ENCODE results near the gene GRIA1. TPM values are rescaled to one million over a fixed set of nuclear protein-coding genes. Genes with fewer than 3 reads are reported as not detected.

GRIA1 gene
- total RNA-seq, 3 donors from 2014 or later (not counting 1 experiment from before 2014, with no cell fraction given): not detected

GRCh38 chr5:153562189-153562588 is 71.7 kb downstream of the GRIA1 start:
- no peaks in the 10 kb centered on the region for H3K27me3 Mint-ChIP-seq (ENCODE audit: low read depth in 2 of 2)
- no peaks in the 10 kb centered on the region for H3K27me3 ChIP-seq (ENCODE audit: control insufficient read depth, insufficient read depth, low read length)
- no peak for TF ChIP-seq CTCF (IDR thresholded peaks at IDR 0.05)

GRCh38 chr5:153565822-153566221 is 75.4 kb downstream of the GRIA1 start:
- Mint-ChIP-seq H3K36me3 (no peaks in the 10 kb centered on the region), H3K27ac (no peak overlapping the region), H3K4me3 (no peak overlapping the region), H3K9me3 (peaks cover 3 to 10% of the 10 kb centered on the region in 2 donors), H3K4me1 (no peaks in the 10 kb centered on the region), H3K27me3 (ENCODE audit: low read depth in 2 of 2) (no peaks in the 10 kb centered on the region)
- no peaks in the 10 kb centered on the region for H3K4me1 ChIP-seq (ENCODE audit: control insufficient read depth, insufficient read depth, low read length)
- H3K27ac ChIP-seq (ENCODE audit: low read length): no peak overlapping the region
- 67% methylated on average over 1 of the region's 1 CpG for WGBS (ENCODE audit: insufficient coverage)
- H3K27me3 ChIP-seq (ENCODE audit: control insufficient read depth, insufficient read depth, low read length): no peaks in the 10 kb centered on the region
- DNase-seq: no peak
- H3K9me3 ChIP-seq (ENCODE audit: control insufficient read depth, insufficient read depth, low read length): no peaks in the 10 kb centered on the region
- no peak overlapping the region for H3K4me3 ChIP-seq (ENCODE audit: low read length)
- no peak for ATAC-seq
- TF ChIP-seq CTCF (IDR thresholded peaks at IDR 0.05): no peak
- intact Hi-C loops (cut with micrococcal nuclease): no loop called here
- H3K36me3 ChIP-seq (ENCODE audit: control insufficient read depth, insufficient read depth, low read length): no peaks in the 10 kb centered on the region

More at GRCh38 chr5:153562189-153562588, 71.7 kb downstream of the GRIA1 start:
- Histone ChIP-seq H3K4me1 (ENCODE audit: control insufficient read depth, insufficient read depth, low read length) (no peaks in the 10 kb centered on the region), H3K4me3 (ENCODE audit: low read length) (no peak overlapping the region), H3K36me3 (ENCODE audit: control insufficient read depth, insufficient read depth, low read length) (no peaks in the 10 kb centered on the region), H3K27ac (ENCODE audit: low read length) (no peak overlapping the region), H3K9me3 (ENCODE audit: control insufficient read depth, insufficient read depth, low read length) (no peaks in the 10 kb centered on the region)
- no peaks in the 10 kb centered on the region for H3K4me1 Mint-ChIP-seq
- H3K4me3 Mint-ChIP-seq: no peak overlapping the region
- no peaks in the 10 kb centered on the region for H3K36me3 Mint-ChIP-seq
- ATAC-seq: no peak
- DNase-seq: no peak
- intact Hi-C loops (cut with micrococcal nuclease): no loop called here
- WGBS (ENCODE audit: insufficient coverage): 58% methylated on average over 1 of the region's 1 CpG
- no peak overlapping the region for H3K27ac Mint-ChIP-seq
- H3K9me3 Mint-ChIP-seq: peaks cover 3 to 7% of the 10 kb centered on the region in 2 donors

GRCh38 chr5:153569036-153569435 is 78.6 kb downstream of the GRIA1 start:
- no peak for TF ChIP-seq CTCF (IDR thresholded peaks at IDR 0.05)
- no peak overlapping the region for H3K4me3 Mint-ChIP-seq
- 90% methylated on average over 1 of the region's 1 CpG for WGBS (ENCODE audit: insufficient coverage)
- ATAC-seq (no peak), DNase-seq (no peak)
- no peaks in the 10 kb centered on the region for H3K36me3 Mint-ChIP-seq
- Histone ChIP-seq H3K36me3 (ENCODE audit: control insufficient read depth, insufficient read depth, low read length) (no peaks in the 10 kb centered on the region), H3K27me3 (ENCODE audit: control insufficient read depth, insufficient read depth, low read length) (no peaks in the 10 kb centered on the region), H3K27ac (ENCODE audit: low read length) (no peak overlapping the region), H3K4me3 (ENCODE audit: low read length) (no peak overlapping the region), H3K4me1 (ENCODE audit: control insufficient read depth, insufficient read depth, low read length) (no peaks in the 10 kb centered on the region), H3K9me3 (ENCODE audit: control insufficient read depth, insufficient read depth, low read length) (no peaks in the 10 kb centered on the region)
- H3K4me1 Mint-ChIP-seq: no peaks in the 10 kb centered on the region
- peaks cover 0 to 5% of the 10 kb centered on the region in 2 donors for H3K9me3 Mint-ChIP-seq
- intact Hi-C loops (cut with micrococcal nuclease): no loop called here
- H3K27me3 Mint-ChIP-seq (ENCODE audit: low read depth in 2 of 2): no peaks in the 10 kb centered on the region
- H3K27ac Mint-ChIP-seq: no peak overlapping the region

GRCh38 chr5:153571162-153571561 is 80.7 kb downstream of the GRIA1 start:
- no peaks in the 10 kb centered on the region for H3K36me3 ChIP-seq (ENCODE audit: control insufficient read depth, insufficient read depth, low read length)
- no peak for TF ChIP-seq CTCF (IDR thresholded peaks at IDR 0.05)
- Mint-ChIP-seq H3K27me3 (ENCODE audit: low read depth in 2 of 2) (no peaks in the 10 kb centered on the region), H3K27ac (no peak overlapping the region), H3K4me1 (no peaks in the 10 kb centered on the region), H3K36me3 (no peaks in the 10 kb centered on the region), H3K4me3 (no peak overlapping the region), H3K9me3 (peaks cover 2 to 6% of the 10 kb centered on the region in 2 donors)
- intact Hi-C loops (cut with micrococcal nuclease): no loop called here
- no peak overlapping the region for H3K4me3 ChIP-seq (ENCODE audit: low read length)
- no peak for DNase-seq
- 63% methylated on average over 2 of the region's 2 CpGs for whole genome bisulfite sequencing (ENCODE audit: insufficient coverage)
- no peak overlapping the region for H3K27ac ChIP-seq (ENCODE audit: low read length)
- no peaks in the 10 kb centered on the region for H3K27me3 ChIP-seq (ENCODE audit: control insufficient read depth, insufficient read depth, low read length)
- ATAC-seq: no peak
- no peaks in the 10 kb centered on the region for H3K4me1 ChIP-seq (ENCODE audit: control insufficient read depth, insufficient read depth, low read length)
- no peaks in the 10 kb centered on the region for H3K9me3 ChIP-seq (ENCODE audit: control insufficient read depth, insufficient read depth, low read length)
